Measurements from ENCODE around the gene GLOD5. TPM values are rescaled to one million over a fixed set of nuclear protein-coding genes. Genes with fewer than 3 reads are reported as not detected.

Gene GLOD5
- total RNA-seq, 2 experiments from 2014 or later: not detected

DNA sequence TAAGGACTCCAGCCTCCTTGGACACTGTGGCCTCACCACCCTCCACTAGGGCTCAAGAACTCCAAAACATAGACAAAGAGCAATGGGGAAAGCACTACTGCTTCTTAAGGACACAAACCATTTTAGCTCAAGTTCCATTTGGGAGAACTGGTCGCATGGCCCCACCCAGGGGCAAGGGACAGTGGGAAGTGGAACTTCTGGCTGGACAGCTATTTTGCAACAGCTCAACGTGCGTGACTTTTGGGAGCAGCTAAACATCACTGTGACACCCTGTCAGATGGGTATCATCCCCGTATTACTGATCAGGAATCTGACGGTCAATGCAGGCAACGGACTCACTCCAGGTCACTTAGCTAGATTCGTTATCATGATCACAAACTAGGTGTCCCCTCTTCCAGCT is 9.0 kb upstream of the GLOD5 start:
- H3K4me3 ChIP-seq (ENCODE audit: low read depth, low read length, poor library complexity, severe bottlenecking): no peak overlapping the region
- CTCF ChIA-PET (ENCODE audit: unreplicated experiment): no interaction called here

DNA sequence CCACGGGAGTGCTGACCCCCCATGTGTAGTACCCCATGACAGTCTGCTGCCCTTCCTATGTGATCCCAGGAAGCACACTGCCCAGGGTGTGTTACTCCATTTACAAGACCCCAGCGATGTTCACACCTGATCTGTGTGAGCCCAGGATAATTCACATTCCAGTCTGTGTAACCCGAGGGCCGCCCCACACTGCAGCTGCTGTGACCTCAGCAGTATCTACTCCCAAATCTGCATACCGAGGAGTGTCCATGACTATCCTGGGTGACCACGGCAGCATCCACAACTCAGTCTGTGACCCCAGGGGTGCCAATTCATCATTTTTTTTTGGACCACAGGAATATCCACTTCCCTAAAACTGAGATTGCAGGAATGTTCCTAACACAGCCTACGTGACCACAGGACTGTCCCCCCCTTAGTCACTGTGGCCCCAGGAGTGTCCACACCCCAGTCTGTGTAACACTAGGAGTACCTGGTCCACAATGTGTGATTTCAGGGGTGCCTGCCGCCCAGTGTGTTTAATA is 7.8 kb upstream of the GLOD5 start:
- POLR2A ChIA-PET: no interaction called here

More for the DNA sequence above, 9.0 kb upstream of the GLOD5 start:
- no peaks in the 10 kb centered on the region for H3K9me2 ChIP-seq (ENCODE audit: insufficient read depth, low read length)
- TF ChIP-seq EZH2phosphoT487 (IDR thresholded peaks at IDR 0.05; ENCODE audit: borderline replicate concordance, low read depth, low read length): no peak
- TF ChIP-seq, protein P1, sequence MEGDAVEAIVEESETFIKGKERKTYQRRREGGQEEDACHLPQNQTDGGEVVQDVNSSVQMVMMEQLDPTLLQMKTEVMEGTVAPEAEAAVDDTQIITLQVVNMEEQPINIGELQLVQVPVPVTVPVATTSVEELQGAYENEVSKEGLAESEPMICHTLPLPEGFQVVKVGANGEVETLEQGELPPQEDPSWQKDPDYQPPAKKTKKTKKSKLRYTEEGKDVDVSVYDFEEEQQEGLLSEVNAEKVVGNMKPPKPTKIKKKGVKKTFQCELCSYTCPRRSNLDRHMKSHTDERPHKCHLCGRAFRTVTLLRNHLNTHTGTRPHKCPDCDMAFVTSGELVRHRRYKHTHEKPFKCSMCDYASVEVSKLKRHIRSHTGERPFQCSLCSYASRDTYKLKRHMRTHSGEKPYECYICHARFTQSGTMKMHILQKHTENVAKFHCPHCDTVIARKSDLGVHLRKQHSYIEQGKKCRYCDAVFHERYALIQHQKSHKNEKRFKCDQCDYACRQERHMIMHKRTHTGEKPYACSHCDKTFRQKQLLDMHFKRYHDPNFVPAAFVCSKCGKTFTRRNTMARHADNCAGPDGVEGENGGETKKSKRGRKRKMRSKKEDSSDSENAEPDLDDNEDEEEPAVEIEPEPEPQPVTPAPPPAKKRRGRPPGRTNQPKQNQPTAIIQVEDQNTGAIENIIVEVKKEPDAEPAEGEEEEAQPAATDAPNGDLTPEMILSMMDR (conservative IDR thresholded peaks at IDR 0.05; ENCODE audit: low read length): no peak
- no peak overlapping the region for H3K27ac ChIP-seq (ENCODE audit: low read depth, low read length, poor library complexity, severe bottlenecking)
- no peaks in the 10 kb centered on the region for H3K79me2 ChIP-seq (ENCODE audit: insufficient read depth, low read depth, low read length)
- no TSS peak for BruUV-seq (replicated peaks)
- no peaks in the 10 kb centered on the region for H3K9me3 ChIP-seq (ENCODE audit: low read length)
- no peak for DNase-seq (ENCODE audit: low spot score)
- no peak overlapping the region for H2AFZ ChIP-seq (ENCODE audit: low read length)
- no peaks in the 10 kb centered on the region for H3K36me3 ChIP-seq (ENCODE audit: insufficient read depth, low read length)
- no peak overlapping the region for H3K4me2 ChIP-seq (ENCODE audit: low read length)
- no peaks in the 10 kb centered on the region for H4K20me1 ChIP-seq (ENCODE audit: insufficient read depth, low read length)
- H3K4me1 ChIP-seq (ENCODE audit: insufficient read depth, low read length, poor library complexity, severe bottlenecking): no peaks in the 10 kb centered on the region
- POLR2A ChIA-PET: no interaction called here
- intact Hi-C loops (cut with micrococcal nuclease; ENCODE audit: unreplicated experiment): no loop called here

DNA sequence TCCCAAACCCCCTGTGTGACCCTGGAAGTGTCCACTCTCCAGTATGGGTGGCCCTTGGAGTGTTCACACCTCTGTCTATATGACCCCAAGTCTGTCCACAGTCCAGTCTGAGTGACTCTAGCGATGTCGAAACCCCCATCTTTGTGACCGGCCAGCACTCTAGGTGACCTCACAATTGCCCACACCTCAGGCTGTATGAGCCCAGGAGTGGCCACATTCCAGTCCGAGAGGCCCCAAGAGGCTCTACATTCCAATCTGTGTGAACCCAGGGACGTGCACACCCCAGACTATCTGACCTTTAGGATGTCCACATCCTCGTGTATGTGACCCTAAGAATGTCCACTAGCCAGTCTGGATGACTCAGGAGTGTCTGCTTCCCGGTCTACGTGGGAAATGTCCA is 7.3 kb upstream of the GLOD5 start:
- DNase-seq (ENCODE audit: low spot score): no peak
- Histone ChIP-seq H3K36me3 (ENCODE audit: insufficient read depth, low read length) (no peaks in the 10 kb centered on the region), H3K4me2 (ENCODE audit: low read length) (no peak overlapping the region), H3K4me3 (ENCODE audit: low read depth, low read length, poor library complexity, severe bottlenecking) (no peak overlapping the region), H3K4me1 (ENCODE audit: insufficient read depth, low read length, poor library complexity, severe bottlenecking) (no peaks in the 10 kb centered on the region), H3K79me2 (ENCODE audit: insufficient read depth, low read depth, low read length) (no peaks in the 10 kb centered on the region), H4K20me1 (ENCODE audit: insufficient read depth, low read length) (no peaks in the 10 kb centered on the region), H2AFZ (ENCODE audit: low read length) (no peak overlapping the region), H3K27ac (ENCODE audit: low read depth, low read length, poor library complexity, severe bottlenecking) (no peak overlapping the region), H3K9me2 (ENCODE audit: insufficient read depth, low read length) (no peaks in the 10 kb centered on the region), H3K9me3 (ENCODE audit: low read length) (no peaks in the 10 kb centered on the region)
- intact Hi-C loops (cut with micrococcal nuclease; ENCODE audit: unreplicated experiment): no loop called here
- TF ChIP-seq, protein P1 (conservative IDR thresholded peaks at IDR 0.05; ENCODE audit: low read length): no peak
- no peak for TF ChIP-seq EZH2phosphoT487 (IDR thresholded peaks at IDR 0.05; ENCODE audit: borderline replicate concordance, low read depth, low read length)
- no TSS peak for BruUV-seq (replicated peaks)
- CTCF ChIA-PET (ENCODE audit: unreplicated experiment): no interaction called here
- POLR2A ChIA-PET: no interaction called here

More for the DNA sequence above, 7.8 kb upstream of the GLOD5 start:
- Histone ChIP-seq H3K4me3 (ENCODE audit: low read depth, low read length, poor library complexity, severe bottlenecking) (no peak overlapping the region), H3K27ac (ENCODE audit: low read depth, low read length, poor library complexity, severe bottlenecking) (no peak overlapping the region), H4K20me1 (ENCODE audit: insufficient read depth, low read length) (no peaks in the 10 kb centered on the region), H3K4me2 (ENCODE audit: low read length) (no peak overlapping the region), H2AFZ (ENCODE audit: low read length) (no peak overlapping the region), H3K4me1 (ENCODE audit: insufficient read depth, low read length, poor library complexity, severe bottlenecking) (no peaks in the 10 kb centered on the region), H3K9me3 (ENCODE audit: low read length) (no peaks in the 10 kb centered on the region), H3K36me3 (ENCODE audit: insufficient read depth, low read length) (no peaks in the 10 kb centered on the region), H3K9me2 (ENCODE audit: insufficient read depth, low read length) (no peaks in the 10 kb centered on the region), H3K79me2 (ENCODE audit: insufficient read depth, low read depth, low read length) (no peaks in the 10 kb centered on the region)
- DNase-seq (ENCODE audit: low spot score): no peak
- BruUV-seq (replicated peaks): no TSS peak
- intact Hi-C loops (cut with micrococcal nuclease; ENCODE audit: unreplicated experiment): no loop called here
- TF ChIP-seq, protein P1 (conservative IDR thresholded peaks at IDR 0.05; ENCODE audit: low read length): no peak
- no peak for TF ChIP-seq EZH2phosphoT487 (IDR thresholded peaks at IDR 0.05; ENCODE audit: borderline replicate concordance, low read depth, low read length)
- CTCF ChIA-PET (ENCODE audit: unreplicated experiment): no interaction called here

All from OCI-LY7 (cell line).